ENCODE results near the gene PTPN9. TPM values are rescaled to one million over a fixed set of nuclear protein-coding genes. Genes with fewer than 3 reads are reported as not detected.

PTPN9 gene
- total RNA-seq, 2 donors from 2014 or later = 19.3 to 22.3 TPM

GRCh38 chr15:75437721-75438120 lies 141.4 kb downstream of the PTPN9 start:
- TF ChIP-seq POLR2A (IDR thresholded peaks at IDR 0.05) = no peak
- TF ChIP-seq CTCF (IDR thresholded peaks at IDR 0.05) = no peak
- no peak for TF ChIP-seq POLR2AphosphoS5 (IDR thresholded peaks at IDR 0.05)
- 92% methylated on average over 4 of the region's 4 CpGs for WGBS
- Histone ChIP-seq H3K27ac (no peak overlapping the region), H3K4me3 (no peak overlapping the region), H3K27me3 (replicated peaks; ENCODE audit: insufficient read depth) (no peaks in the 10 kb centered on the region), H3K4me1 (replicated peaks) (no peaks in the 10 kb centered on the region), H3K9me3 (no peaks in the 10 kb centered on the region), H3K36me3 (no peaks in the 10 kb centered on the region)
- intact Hi-C loops (cut with DNase I) = no loop called here
- DNase-seq (ENCODE audit: low spot score) = no peak

- Histone ChIP-seq H3K4me1 (replicated peaks) (no peaks in the 10 kb centered on the region), H3K27ac (no peak overlapping the region), H3K9me3 (no peaks in the 10 kb centered on the region), H3K27me3 (replicated peaks; ENCODE audit: insufficient read depth) (no peaks in the 10 kb centered on the region), H3K4me3 (no peak overlapping the region), H3K36me3 (no peaks in the 10 kb centered on the region)
- intact Hi-C loops (cut with DNase I) = no loop called here
- DNase-seq (ENCODE audit: low spot score) = no peak
- 62% methylated on average over 5 of the region's 5 CpGs for WGBS
- TF ChIP-seq POLR2AphosphoS5 (IDR thresholded peaks at IDR 0.05) (no peak), CTCF (IDR thresholded peaks at IDR 0.05) (no peak), POLR2A (IDR thresholded peaks at IDR 0.05) (no peak)
Measured at GRCh38 chr15:75436881-75437280, 142.2 kb downstream of the PTPN9 start.

GRCh38 chr15:75431682-75432081 lies 147.4 kb downstream of the PTPN9 start:
- no peaks in the 10 kb centered on the region for H3K9me3 ChIP-seq
- TF ChIP-seq POLR2AphosphoS5 (IDR thresholded peaks at IDR 0.05) (no peak), POLR2A (IDR thresholded peaks at IDR 0.05) (no peak), CTCF (IDR thresholded peaks at IDR 0.05) (no peak)
- intact Hi-C loops (cut with DNase I) = no loop called here
- H3K4me1 ChIP-seq (replicated peaks) = no peaks in the 10 kb centered on the region
- peaks cover 0 to 3% of the 10 kb centered on the region in 2 donors for H3K36me3 ChIP-seq
- DNase-seq (ENCODE audit: low spot score) = no peak
- WGBS = 23% methylated on average over 1 of the region's 1 CpG
- H3K27me3 ChIP-seq (replicated peaks; ENCODE audit: insufficient read depth) = no peaks in the 10 kb centered on the region
- no peak overlapping the region for H3K27ac ChIP-seq
- no peak overlapping the region for H3K4me3 ChIP-seq

- Histone ChIP-seq H3K9me3 (no peaks in the 10 kb centered on the region), H3K27me3 (replicated peaks; ENCODE audit: insufficient read depth) (no peaks in the 10 kb centered on the region), H3K4me3 (no peak overlapping the region), H3K36me3 (peaks cover 0 to 3% of the 10 kb centered on the region in 2 donors), H3K27ac (no peak overlapping the region), H3K4me1 (replicated peaks) (no peaks in the 10 kb centered on the region)
- intact Hi-C loops (cut with DNase I) = no loop called here
- TF ChIP-seq CTCF (IDR thresholded peaks at IDR 0.05) (no peak), POLR2A (IDR thresholded peaks at IDR 0.05) (no peak), POLR2AphosphoS5 (IDR thresholded peaks at IDR 0.05) (no peak)
- 72% methylated on average over 2 of the region's 2 CpGs for WGBS
- DNase-seq (ENCODE audit: low spot score) = no peak
Measured at GRCh38 chr15:75431270-75431669, 147.8 kb downstream of the PTPN9 start.

- H3K9me3 ChIP-seq = no peaks in the 10 kb centered on the region
- H3K4me1 ChIP-seq (replicated peaks) = no peaks in the 10 kb centered on the region
- H3K27me3 ChIP-seq (replicated peaks; ENCODE audit: insufficient read depth) = no peaks in the 10 kb centered on the region
- DNase-seq (ENCODE audit: low spot score) = no peak
- H3K4me3 ChIP-seq = no peak overlapping the region
- WGBS = 89% methylated on average over 7 of the region's 7 CpGs
- peaks cover 0 to 3% of the 10 kb centered on the region in 2 donors for H3K36me3 ChIP-seq
- intact Hi-C loops (cut with DNase I) = no loop called here
- TF ChIP-seq POLR2AphosphoS5 (IDR thresholded peaks at IDR 0.05) (no peak), POLR2A (IDR thresholded peaks at IDR 0.05) (no peak)
- no peak overlapping the region for H3K27ac ChIP-seq
Measured at GRCh38 chr15:75430259-75430658, 148.9 kb downstream of the PTPN9 start.

All from prostate gland (tissue), 2 donors.